Fibroblast of lung (primary cell): Measurements from ENCODE around the gene SORT1. TPM values are rescaled to one million over a fixed set of nuclear protein-coding genes. Genes with fewer than 3 reads are reported as not detected.

Experiments
- DNase-seq, 2 donors: peaks; one replicate each; pipeline versions ENCODE4 v3.0.0 to v3.0.0-alpha.2; 2010; ENCODE audit warnings: low read depth in 2 of 2
- H2AFZ ChIP-seq: 2 replicates; pipeline ENCODE4 v1.5.1; 2012; ENCODE audit warnings: low read length, control low read depth, inconsistent platforms
- H3K27ac ChIP-seq: 2 replicates; pipeline ENCODE4 v1.5.1; 2011; ENCODE audit warnings: low read length, control low read depth; ENCODE audit not compliant: insufficient read depth
- H3K27me3 ChIP-seq: 2 replicates; pipeline ENCODE4 v1.5.1; 2011; ENCODE audit warnings: mild to moderate bottlenecking, low read length; ENCODE audit not compliant: control insufficient read depth, insufficient read depth
- H3K36me3 ChIP-seq: 2 replicates; pipeline ENCODE4 v1.5.1; 2011; ENCODE audit warnings: low read length; ENCODE audit not compliant: control insufficient read depth, insufficient read depth
- H3K4me1 ChIP-seq: 2 replicates; pipeline ENCODE4 v1.5.1; 2011; ENCODE audit warnings: low read length; ENCODE audit not compliant: control insufficient read depth, insufficient read depth; ENCODE audit errors: extremely low read depth
- H3K4me2 ChIP-seq: 2 replicates; pipeline ENCODE4 v1.5.1; 2011; ENCODE audit warnings: low read length, control low read depth; ENCODE audit not compliant: insufficient read depth; ENCODE audit errors: extremely low read depth
- H3K4me3 ChIP-seq, 4 experiments: fragments of 200-600 bp in 1 of 4; sonication (generic) in 1 of 4; replicated peaks in 1 of 4; 2 replicates each; pipeline ENCODE4 v1.5.1; 2011 to 2016; ENCODE audit warnings: low read length in 4 of 4, low read depth in 3 of 4, mild to moderate bottlenecking in 3 of 4, control low read depth in 2 of 4, inconsistent platforms in 1 of 4, mixed read lengths in 1 of 4; ENCODE audit not compliant: insufficient read depth in 1 of 4; ENCODE audit errors: control extremely low read depth in 1 of 4
- H3K79me2 ChIP-seq: 2 replicates; pipeline ENCODE4 v1.5.1; 2012; ENCODE audit warnings: mild to moderate bottlenecking, low read length, inconsistent platforms; ENCODE audit not compliant: control insufficient read depth, insufficient read depth
- H3K9ac ChIP-seq: 2 replicates; pipeline ENCODE4 v1.5.1; 2011; ENCODE audit warnings: mild to moderate bottlenecking, low read length, control low read depth; ENCODE audit not compliant: insufficient read depth
- H3K9me3 ChIP-seq: 2 replicates; pipeline ENCODE4 v1.5.1; 2012; ENCODE audit warnings: low read depth, low read length; ENCODE audit not compliant: control insufficient read depth, insufficient read depth
- H4K20me1 ChIP-seq: 2 replicates; pipeline ENCODE4 v1.5.1; 2011; ENCODE audit warnings: low read length; ENCODE audit not compliant: control insufficient read depth, insufficient read depth; ENCODE audit errors: extremely low read depth
- CTCF ChIP-seq, 2 donors: IDR thresholded peaks in 1 of 2; conservative IDR thresholded peaks in 1 of 2; 1 replicate in 1 of 2; 2 replicates in 1 of 2; pipeline ENCODE4 v1.5.1; 2011 to 2012; ENCODE audit warnings: low read length in 2 of 2, control low read depth in 1 of 2, inconsistent platforms in 1 of 2, low read depth in 1 of 2, mild to moderate bottlenecking in 1 of 2
- EZH2 ChIP-seq: IDR thresholded peaks from 2 replicates; pipeline ENCODE4 v1.5.1; 2012; ENCODE audit warnings: low read length, control low read depth, mild to moderate bottlenecking; ENCODE audit errors: missing control alignments
- polyA plus RNA-seq, 2 donors: library from polyadenylated mRNA; depleted of rRNA in 1 of 2; stranded (reverse) in 1 of 2; unstranded in 1 of 2; fragments of >200 nt; gene quantifications; 2 replicates each; pipeline ENCODE4 v1.2.1, GENCODE V29; 2011 to 2012; ENCODE audit warnings: missing spikeins in 1 of 2
- total RNA-seq: library from RNA; depleted of rRNA; stranded (reverse); fragments of >200 nt; gene quantifications from 2 replicates; pipeline ENCODE4 v1.2.1, GENCODE V29; 2014

Gene SORT1
- total and polyA plus RNA-seq, 2 donors (not counting 1 experiment from before 2014, with no cell fraction given), result 27.5 to 37.5 TPM

GRCh38 chr1:109434484-109434883 is 36.8 kb upstream of the SORT1 start:
- Histone ChIP-seq H3K4me1 (peaks cover 13% of the 10 kb centered on the region), H4K20me1 (no peaks in the 10 kb centered on the region), H3K27me3 (no peaks in the 10 kb centered on the region), H2AFZ (no peak overlapping the region), H3K4me2 (no peak overlapping the region), H3K4me3 (no peak overlapping the region), H3K27ac (no peak overlapping the region), H3K9ac (no peak overlapping the region), H3K36me3 (no peaks in the 10 kb centered on the region), H3K9me3 (no peaks in the 10 kb centered on the region), H3K79me2 (no peaks in the 10 kb centered on the region)
- TF ChIP-seq CTCF (conservative IDR thresholded peaks at IDR 0.05 in 1 of 2, IDR thresholded peaks at IDR 0.05 in 1 of 2; ENCODE audit: low read depth in 1 of 2, low read length in 2 of 2) (no peak), EZH2 (no peak)
- DNase-seq, result no peak

- TF ChIP-seq CTCF (conservative IDR thresholded peaks at IDR 0.05 in 1 of 2, IDR thresholded peaks at IDR 0.05 in 1 of 2; ENCODE audit: low read depth in 1 of 2, low read length in 2 of 2), result no peak
- Histone ChIP-seq H3K36me3 (no peaks in the 10 kb centered on the region), H3K9me3 (no peaks in the 10 kb centered on the region), H2AFZ (no peak overlapping the region), H4K20me1 (no peaks in the 10 kb centered on the region), H3K79me2 (no peaks in the 10 kb centered on the region), H3K9ac (no peak overlapping the region), H3K4me2 (no peak overlapping the region), H3K27me3 (no peaks in the 10 kb centered on the region), H3K4me1 (peaks cover 6% of the 10 kb centered on the region), H3K27ac (no peak overlapping the region), H3K4me3 (no peak overlapping the region)
- no peak for DNase-seq
Observed at GRCh38 chr1:109433322-109433721, 35.6 kb upstream of the SORT1 start.

GRCh38 chr1:109432336-109432735 is 34.6 kb upstream of the SORT1 start:
- Histone ChIP-seq H3K36me3 (no peaks in the 10 kb centered on the region), H3K4me1 (peaks cover 3% of the 10 kb centered on the region), H3K27me3 (no peaks in the 10 kb centered on the region), H4K20me1 (no peaks in the 10 kb centered on the region), H2AFZ (no peak overlapping the region), H3K9ac (no peak overlapping the region), H3K79me2 (peaks cover 3% of the 10 kb centered on the region), H3K4me3 (no peak overlapping the region), H3K27ac (no peak overlapping the region), H3K9me3 (no peaks in the 10 kb centered on the region), H3K4me2 (no peak overlapping the region)
- no peak for TF ChIP-seq EZH2
- TF ChIP-seq CTCF (conservative IDR thresholded peaks at IDR 0.05 in 1 of 2, IDR thresholded peaks at IDR 0.05 in 1 of 2; ENCODE audit: low read depth in 1 of 2, low read length in 2 of 2), result no peak
- peak; percentile 23 to 39 for DNase-seq
